Thyroid gland (tissue), 4 donors: ENCODE data around the gene MB. TPM values are rescaled to one million over a fixed set of nuclear protein-coding genes. Genes with fewer than 3 reads are reported as not detected.
"Not testable (repeated sequence)": the region's sequence is repeated elsewhere in the genome, so short reads cannot be mapped to it uniquely, and the experiment has no call there.

Experiments used
- DNase-seq, 2 donors: peaks; one replicate each; pipeline ENCODE4 v3.0.0-alpha.2; 2019
- H3K27ac ChIP-seq, 3 donors: fragments of 200-600 bp; sonication (generic); 1 replicate in 2 of 3; 2 replicates in 1 of 3; pipeline ENCODE4 v1.5.1; 2016 to 2019; ENCODE audit warnings: mild to moderate bottlenecking in 1 of 3, moderate library complexity in 1 of 3
- H3K27me3 ChIP-seq: fragments of 200-600 bp; sonication (generic); one replicate; pipeline ENCODE4 v1.5.1; 2019
- H3K36me3 ChIP-seq, 2 donors: fragments of 200-600 bp; sonication (generic); one replicate each; pipeline ENCODE4 v1.5.1; 2016 to 2019
- H3K4me1 ChIP-seq, 2 donors: fragments of 200-600 bp; sonication (generic); one replicate each; pipeline ENCODE4 v1.5.1; 2017 to 2019
- H3K4me3 ChIP-seq, 3 donors: fragments of 200-600 bp; sonication (generic); replicated peaks in 1 of 3; 1 replicate in 2 of 3; 2 replicates in 1 of 3; pipeline ENCODE4 v1.5.1; 2016; ENCODE audit warnings: mild to moderate bottlenecking in 1 of 3
- H3K9me3 ChIP-seq: fragments of 200-600 bp; sonication (generic); one replicate; pipeline ENCODE4 v1.5.1; 2017
- CTCF ChIP-seq, 6 experiments: fragments of 200-600 bp in 3 of 6; fragments of 450-650 bp in 3 of 6; sonication (generic) in 3 of 6; IDR thresholded peaks; one replicate each; pipeline ENCODE4 v1.5.1; 2016 to 2019; ENCODE audit warnings: antibody characterized with exemption in 6 of 6, mild to moderate bottlenecking in 2 of 6, inconsistent platforms in 1 of 6, moderate library complexity in 1 of 6
- POLR2A ChIP-seq, 2 donors: fragments of 450-650 bp; IDR thresholded peaks; one replicate each; pipeline ENCODE4 v1.6.1; 2017; ENCODE audit warnings: antibody characterized with exemption in 2 of 2, mild to moderate bottlenecking in 2 of 2, moderate library complexity in 1 of 2
- WGBS, 2 donors: methylation state at CpG; one replicate each; pipeline ENCODE4 v1.1.5; 2017; 5-methylcytosine and 5-hydroxymethylcytosine counted together
- intact Hi-C: fragments of 100-400 bp; cut with DNase I; formaldehyde crosslinking; loops from one replicate; pipeline ENCODE4 v1.15.1; 2023
- total RNA-seq, 4 donors: library from RNA; depleted of rRNA; stranded (reverse); fragments of >200 nt; gene quantifications; one replicate each; pipeline ENCODE4 v1.2.3, GENCODE V29; 2016

The MB gene
- total RNA-seq, 4 donors from 2014 or later: 0.45 to 1.8 TPM; not detected in 2

GRCh38 chr22:35627267-35628041 is 10.3 kb upstream of the MB start:
- Histone ChIP-seq H3K4me1 (peaks cover 22 to 31% of the 10 kb centered on the region in 2 donors), H3K9me3 (no peaks in the 10 kb centered on the region), H3K4me3 (peak overlapping the region; percentile 13 to 75 (median 39)), H3K36me3 (no peaks in the 10 kb centered on the region), H3K27me3 (no peaks in the 10 kb centered on the region), H3K27ac (peak overlapping the region; percentile 90 to 97 (median 91))
- TF ChIP-seq CTCF (IDR thresholded peaks at IDR 0.05) (peak in 4 of 6 experiments; percentile 60 to 84 (median 72)), POLR2A (IDR thresholded peaks at IDR 0.05) (peak in 1 of 2 donors; percentile 82)
- intact Hi-C loops: loop anchor here (5.0 kb wide), 1 partner anchor 290 kb away; no protein-coding TSS in a partner anchor
- DNase-seq: peak; percentile 91 to 92
- WGBS, 2 donors: 1 to 2% methylated on average over 17 to 19 of the region's 21 CpGs

GRCh38 chr22:35625763-35626432 is 8.8 kb upstream of the MB start:
- Histone ChIP-seq H3K4me1 (peaks cover 33 to 42% of the 10 kb centered on the region in 2 donors), H3K27ac (no peak overlapping the region), H3K9me3 (no peaks in the 10 kb centered on the region), H3K36me3 (no peaks in the 10 kb centered on the region), H3K27me3 (no peaks in the 10 kb centered on the region), H3K4me3 (no peak overlapping the region)
- DNase-seq: no peak
- 77 to 78% methylated on average over 10 of the region's 10 CpGs for WGBS, 2 donors
- intact Hi-C loops: loop anchor here (5.0 kb wide), 1 partner anchor 291 kb away; no protein-coding TSS in a partner anchor
- TF ChIP-seq POLR2A (IDR thresholded peaks at IDR 0.05) (no peak), CTCF (IDR thresholded peaks at IDR 0.05) (no peak)

GRCh38 chr22:35624547-35624946 is 7.4 kb upstream of the MB start:
- TF ChIP-seq POLR2A (IDR thresholded peaks at IDR 0.05): no peak
- no peak for TF ChIP-seq CTCF (IDR thresholded peaks at IDR 0.05)
- WGBS, 2 donors: 93 to 95% methylated on average over 6 of the region's 6 CpGs
- H3K36me3 ChIP-seq: no peaks in the 10 kb centered on the region
- no peak overlapping the region for H3K27ac ChIP-seq
- H3K4me1 ChIP-seq: peaks cover 29 to 34% of the 10 kb centered on the region in 2 donors
- intact Hi-C loops: loop anchor here (5.0 kb wide), 1 partner anchor 272 kb away; no protein-coding TSS in a partner anchor
- no peak for DNase-seq
- no peaks in the 10 kb centered on the region for H3K27me3 ChIP-seq
- no peaks in the 10 kb centered on the region for H3K9me3 ChIP-seq
- H3K4me3 ChIP-seq: no peak overlapping the region

- H3K27ac ChIP-seq, H3K9me3 ChIP-seq, H3K4me3 ChIP-seq, H3K27me3 ChIP-seq, DNase-seq, H3K36me3 ChIP-seq: not testable (repeated sequence)
- intact Hi-C loops: loop anchor here (5.0 kb wide), 1 partner anchor 272 kb away; no protein-coding TSS in a partner anchor
- WGBS, 2 donors: 93 to 95% methylated on average over 5 of the region's 5 CpGs
- peaks cover 22 to 28% of the 10 kb centered on the region in 2 donors for H3K4me1 ChIP-seq
Observed at GRCh38 chr22:35623885-35624284, 6.8 kb upstream of the MB start.

GRCh38 chr22:35622191-35622913 is 5.2 kb upstream of the MB start:
- no peak overlapping the region for H3K4me3 ChIP-seq
- peak; percentile 74 for DNase-seq
- TF ChIP-seq POLR2A (IDR thresholded peaks at IDR 0.05) (no peak), CTCF (IDR thresholded peaks at IDR 0.05) (no peak)
- H3K4me1 ChIP-seq: peaks cover 22 to 23% of the 10 kb centered on the region in 2 donors
- peak overlapping the region; percentile 47 to 58 (median 57) for H3K27ac ChIP-seq
- no peaks in the 10 kb centered on the region for H3K27me3 ChIP-seq
- intact Hi-C loops: loop anchor here (5.0 kb wide), 1 partner anchor 270 kb away; no protein-coding TSS in a partner anchor
- H3K9me3 ChIP-seq: no peaks in the 10 kb centered on the region
- WGBS, 2 donors: 47 to 49% methylated on average over 5 to 8 of the region's 9 CpGs
- H3K36me3 ChIP-seq: no peaks in the 10 kb centered on the region
